NCI-H2196 treated with DMSO at 0.1 percent for 48 hours (cell line): Measurements from ENCODE around the gene KIF26A.

ENCODE experiments used
- DNase-seq: peaks from one replicate; lab custom pipeline; 2025; ENCODE audit not compliant: unreplicated experiment; lab: John Stamatoyannopoulos, UW

KIF26A gene

GRCh38 chr14:104138098-104138717 is at the start of gene KIF26A:
Gene KIF26A, plus strand, starts transcription at chr14:104138587. Its CDS starts 136 bp downstream, at chr14:104138723.
- no peak for DNase-seq

GRCh38 chr14:104090071-104090748 is 48.2 kb upstream of the KIF26A start:
- DNase-seq, result no peak

- DNase-seq, result no peak
These were observed 47.1 kb upstream of the KIF26A start for GRCh38 chr14:104091061-104091926.

- no peak for DNase-seq
These were observed 46.2 kb upstream of the KIF26A start for GRCh38 chr14:104091927-104092771.

GRCh38 chr14:104092931-104093365 is 45.4 kb upstream of the KIF26A start:
- DNase-seq, result no peak

GRCh38 chr14:104093366-104094055 is 44.9 kb upstream of the KIF26A start:
- DNase-seq, result no peak

- DNase-seq, result no peak
These were observed 44.2 kb upstream of the KIF26A start for GRCh38 chr14:104094056-104094708.

- DNase-seq, result no peak
These were observed 43.5 kb upstream of the KIF26A start for GRCh38 chr14:104094709-104095425.

GRCh38 chr14:104095426-104096310 is 42.7 kb upstream of the KIF26A start:
- no peak for DNase-seq

GRCh38 chr14:104096318-104096717 is 42.1 kb upstream of the KIF26A start:
- no peak for DNase-seq

- no peak for DNase-seq
These were observed 41.4 kb upstream of the KIF26A start for GRCh38 chr14:104096751-104097700.

- no peak for DNase-seq
These were observed 39.9 kb upstream of the KIF26A start for GRCh38 chr14:104098272-104099095.

GRCh38 chr14:104099096-104100041 is 39.0 kb upstream of the KIF26A start:
- DNase-seq, result no peak

GRCh38 chr14:104100171-104101085 is 38.0 kb upstream of the KIF26A start:
- no peak for DNase-seq
